WI38 (cell line): ENCODE measurements around the gene CEBPE.
A peak's percentile ranks its signal among the peaks of the same experiment; 100 is the strongest.

Experiments
- H3K4me3 ChIP-seq: 2 replicates; pipeline ENCODE4 v1.5.1; 2011; ENCODE audit warnings: low read depth, mild to moderate bottlenecking, control low read depth, low read length
- CTCF ChIP-seq: IDR thresholded peaks from 2 replicates; pipeline ENCODE4 v1.5.1; 2012; ENCODE audit warnings: low read depth, mild to moderate bottlenecking, control low read depth, low read length

Gene CEBPE

GRCh38 chr14:23120541-23121251 is 1.6 kb upstream of the CEBPE start:
- TF ChIP-seq CTCF: peak; percentile 100
- H3K4me3 ChIP-seq: no peak overlapping the region

DNA sequence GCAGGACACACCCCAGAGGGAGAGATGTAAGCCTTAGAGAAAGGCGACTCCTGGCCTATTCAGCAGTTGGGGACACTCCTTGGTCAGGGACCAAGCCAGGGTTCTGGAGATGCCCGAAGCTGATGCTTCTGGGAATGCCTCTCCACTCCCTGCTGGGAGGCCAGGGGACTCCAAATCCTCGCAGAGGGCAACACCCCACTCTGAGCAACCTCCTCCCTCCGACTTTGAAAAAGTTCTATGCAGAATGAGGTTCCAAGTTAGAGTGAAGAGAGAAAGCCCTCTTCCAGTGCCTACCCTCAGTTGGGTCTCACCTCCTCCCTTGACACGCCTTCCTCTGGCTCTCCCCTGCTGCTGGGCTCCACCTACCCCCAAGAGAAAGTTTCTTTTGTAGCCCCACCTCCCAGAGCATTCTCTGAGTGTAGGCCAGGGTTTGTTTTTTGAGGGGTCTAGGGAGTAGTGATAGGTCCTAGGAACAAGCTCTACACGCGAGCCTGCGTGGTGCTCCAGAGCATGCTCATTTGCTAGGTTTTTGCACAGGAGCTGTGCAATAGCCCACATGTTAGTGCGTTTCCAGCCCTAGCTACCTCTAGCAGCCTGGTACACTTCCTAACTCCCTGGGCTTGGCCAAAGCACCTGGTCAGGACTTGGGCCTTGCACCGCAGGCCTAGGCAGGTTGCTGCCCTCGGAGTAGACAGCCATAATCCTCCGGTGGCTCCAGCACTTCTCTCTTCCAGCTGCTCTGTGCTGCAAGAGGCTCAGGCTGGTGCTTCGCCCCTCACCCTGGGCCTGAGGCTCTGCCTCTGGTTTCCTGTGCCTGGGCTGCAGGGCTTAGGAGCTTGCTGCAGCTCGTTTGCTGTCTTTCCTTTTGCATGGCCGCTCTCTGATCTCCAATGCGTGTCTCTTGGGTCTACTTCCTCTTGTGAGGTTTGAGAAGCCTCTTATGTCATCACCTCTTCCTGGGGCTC is 590 bp upstream of the CEBPE start:
- no peak for TF ChIP-seq CTCF
- H3K4me3 ChIP-seq: no peak overlapping the region

DNA sequence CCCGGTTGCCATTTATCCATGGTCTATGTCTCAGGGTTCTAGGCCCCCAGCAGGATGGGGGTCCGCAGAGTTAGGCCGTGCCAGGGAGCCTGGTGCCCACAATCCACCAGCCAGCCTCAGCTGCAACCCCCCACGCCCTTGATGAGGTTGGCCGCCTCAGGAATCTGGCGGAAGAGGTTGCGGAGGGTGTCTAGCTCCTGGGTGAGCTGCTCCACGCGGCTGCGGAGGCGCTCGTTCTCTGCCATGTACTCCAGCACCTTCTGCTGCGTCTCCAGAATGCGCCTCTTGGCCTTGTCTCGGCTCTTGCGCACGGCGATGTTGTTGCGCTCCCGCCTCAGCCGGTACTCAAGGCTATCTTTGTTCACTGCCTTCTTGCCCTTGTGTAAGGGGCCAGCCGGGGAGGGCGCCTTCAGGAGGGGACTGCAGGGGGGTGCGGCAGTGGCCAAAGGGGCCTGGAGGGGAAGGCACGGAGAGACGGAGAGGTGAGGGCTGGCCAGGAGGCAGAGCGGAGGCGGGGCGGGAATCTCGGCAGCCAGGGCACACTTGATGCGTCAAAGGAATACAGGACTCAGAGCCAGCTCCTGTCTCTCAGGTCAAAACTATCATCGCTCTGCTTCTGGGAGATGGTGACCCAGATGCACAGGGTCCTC is 1.6 kb downstream of the CEBPE start:
- no peak for TF ChIP-seq CTCF

GRCh38 chr14:23115918-23116317 is 3.1 kb downstream of the CEBPE start:
- no peak for TF ChIP-seq CTCF
- no peak overlapping the region for H3K4me3 ChIP-seq

More for the DNA sequence above, 1.6 kb downstream of the CEBPE start:
- no peak overlapping the region for H3K4me3 ChIP-seq

GRCh38 chr14:23115039-23115731 is 3.9 kb downstream of the CEBPE start:
- no peak for TF ChIP-seq CTCF
- H3K4me3 ChIP-seq: no peak overlapping the region

DNA sequence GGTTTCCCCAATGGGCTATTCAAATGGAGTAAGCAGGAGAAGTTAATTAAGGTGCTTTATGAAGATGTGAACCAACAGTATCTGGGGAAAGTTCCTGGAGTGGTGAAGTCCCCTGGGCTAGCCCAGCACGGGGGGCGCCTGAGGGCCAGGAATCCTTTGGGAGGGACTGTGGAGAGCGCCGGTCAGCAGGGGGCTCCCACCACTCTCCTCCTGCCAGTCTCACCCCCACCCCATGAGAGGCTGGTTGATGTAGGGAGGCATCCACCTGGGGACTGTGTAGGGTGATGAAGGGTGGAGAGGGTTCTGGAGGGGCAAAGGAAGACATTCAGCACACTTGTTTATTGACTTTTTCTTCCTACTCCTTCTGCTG is 4.4 kb downstream of the CEBPE start:
- 0 out of 2 replicates have a peak overlapping the region, but pooled peaks have one; percentile 3 for H3K4me3 ChIP-seq
- TF ChIP-seq CTCF: no peak
